GM21786 (cell line): ENCODE measurements around the gene FTO.

ENCODE experiments used
- ATAC-seq: cut with Tn5 transposase; IDR thresholded peaks from one replicate; pipeline ENCODE4 v1.9.1; 2021; ENCODE audit not compliant: unreplicated experiment

Gene FTO

GRCh38 chr16:54199487-54200160 lies 495.7 kb downstream of the FTO start:
- ATAC-seq, result no peak

- ATAC-seq, result no peak
Measured at GRCh38 chr16:54200161-54200534, 496.2 kb downstream of the FTO start.

- no peak for ATAC-seq
Measured at GRCh38 chr16:54200720-54201119, 496.8 kb downstream of the FTO start.

GRCh38 chr16:54201200-54201599 lies 497.2 kb downstream of the FTO start:
- no peak for ATAC-seq
